ENCODE results near the gene AARS1.

GRCh38 chr16:70254180-70254964 lies 34.9 kb downstream of the AARS1 start:
- TF ChIP-seq CTCF (IDR thresholded peaks at IDR 0.05): no peak
- no peak for TF ChIP-seq POLR2A (IDR thresholded peaks at IDR 0.05)

Measured in thyroid gland (tissue), 4 donors.